GM19395 (cell line): ENCODE data around the gene CCSAP.
"Not testable (repeated sequence)": the region's sequence is repeated elsewhere in the genome, so short reads cannot be mapped to it uniquely, and the experiment has no call there.

ENCODE experiments used
- ATAC-seq: cut with Tn5 transposase; IDR thresholded peaks from one replicate; pipeline ENCODE4 v1.9.1; 2021; ENCODE audit warnings: mild to moderate bottlenecking, moderate library complexity; ENCODE audit not compliant: unreplicated experiment

Gene CCSAP

DNA sequence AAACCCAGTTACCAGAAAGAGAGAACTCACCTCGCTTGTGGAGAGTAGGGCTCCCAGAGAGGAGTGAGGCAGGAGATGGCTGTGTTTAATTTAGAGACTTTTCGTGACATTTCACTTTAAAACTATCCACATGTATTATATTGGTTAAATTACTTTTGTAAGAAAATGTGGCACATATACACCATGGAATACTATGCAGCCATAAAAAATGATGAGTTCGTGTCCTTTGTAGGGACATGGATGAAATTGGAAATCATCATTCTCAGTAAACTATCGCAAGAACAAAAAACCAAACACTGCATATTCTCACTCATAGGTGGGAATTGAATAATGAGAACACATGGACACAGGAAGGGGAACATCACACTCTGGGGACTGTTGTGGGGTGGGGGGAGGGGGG, 51.2 kb downstream of the CCSAP start:
- ATAC-seq = not testable (repeated sequence)

DNA sequence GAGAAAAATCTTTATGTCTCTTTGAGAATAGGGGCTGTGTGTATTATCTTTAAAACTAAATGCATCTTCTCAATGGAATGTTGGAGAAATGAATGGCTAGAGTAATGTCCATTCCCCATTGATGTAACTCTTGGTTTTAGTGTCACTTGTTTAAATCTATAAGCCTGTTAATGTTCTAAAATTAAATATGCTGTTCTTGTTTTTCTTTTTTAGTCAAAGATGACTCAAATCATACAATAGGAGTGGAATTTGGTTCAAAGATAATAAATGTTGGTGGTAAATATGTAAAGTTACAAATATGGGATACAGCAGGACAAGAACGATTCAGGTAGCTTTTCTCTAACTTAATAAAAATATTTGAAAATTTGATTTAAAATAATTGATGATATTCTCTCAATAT, 54.3 kb downstream of the CCSAP start:
- no peak for ATAC-seq

DNA sequence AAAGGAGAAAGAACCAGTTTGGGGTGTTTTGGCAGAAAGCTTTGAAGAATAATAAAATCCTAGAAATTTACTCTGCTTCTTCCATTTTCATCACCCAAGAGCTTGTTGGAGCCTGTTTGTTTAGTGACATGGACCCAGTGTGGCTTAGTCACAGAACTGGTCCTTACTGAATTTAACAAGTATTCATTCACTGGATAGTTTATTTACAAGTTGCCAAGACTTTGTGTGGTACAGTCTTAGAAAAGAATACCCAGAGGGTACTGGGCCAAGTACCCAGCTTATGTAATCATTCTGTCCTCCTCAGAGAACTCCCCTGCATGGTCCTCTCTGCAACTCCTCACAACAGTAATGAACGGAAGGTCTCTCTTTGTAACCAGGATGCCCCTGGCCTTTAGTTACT, 55.6 kb downstream of the CCSAP start:
- no peak for ATAC-seq

DNA sequence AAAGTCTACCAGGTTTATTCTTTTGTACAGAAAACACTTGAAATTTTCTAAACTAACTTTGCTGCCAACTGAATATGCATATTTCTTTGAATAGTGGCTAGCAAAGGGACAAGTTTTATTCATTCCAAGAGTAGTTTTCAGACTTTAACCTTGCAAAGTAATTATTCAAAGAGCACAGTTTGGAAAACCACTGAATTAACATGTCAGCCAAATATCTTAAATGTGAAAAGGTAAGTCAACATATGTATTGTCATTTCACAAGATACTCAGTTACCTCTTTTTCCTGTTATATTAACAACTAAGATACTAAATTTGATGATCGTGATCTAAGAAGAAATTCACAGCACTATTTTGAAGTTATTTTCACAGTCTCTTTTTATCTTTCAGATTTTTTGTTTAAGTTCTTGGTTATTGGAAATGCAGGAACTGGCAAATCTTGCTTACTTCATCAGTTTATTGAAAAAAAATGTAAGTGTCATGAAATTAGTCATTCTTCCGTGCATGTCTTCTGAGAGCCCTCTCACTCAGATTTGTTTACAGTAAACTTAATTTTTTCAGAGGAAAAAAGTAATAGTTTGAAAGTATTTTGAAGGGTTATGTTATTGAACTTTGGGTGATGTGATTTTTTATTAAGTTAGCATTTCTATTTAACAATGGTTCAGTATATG, 56.6 kb downstream of the CCSAP start:
- ATAC-seq = peak; percentile 58

DNA sequence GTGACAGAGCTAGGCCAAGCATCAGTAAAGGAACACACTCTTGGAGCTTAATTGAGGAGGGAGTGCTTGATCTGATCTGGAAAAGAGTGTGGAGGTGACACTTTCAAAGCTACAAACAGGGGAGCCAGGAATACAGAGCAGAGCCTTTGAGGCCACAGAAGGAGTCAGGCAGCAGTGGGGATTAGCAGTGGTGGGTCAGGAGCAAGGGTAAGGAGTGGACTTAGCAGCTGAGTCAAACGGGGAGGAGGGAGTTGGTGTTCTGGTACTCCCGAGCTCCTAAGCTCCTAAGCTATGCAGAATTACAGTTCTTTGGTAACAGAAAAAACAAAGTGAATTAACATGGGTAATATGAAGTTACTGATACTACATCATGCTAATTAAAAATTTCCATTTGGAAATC, 57.4 kb downstream of the CCSAP start:
- ATAC-seq = no peak

DNA sequence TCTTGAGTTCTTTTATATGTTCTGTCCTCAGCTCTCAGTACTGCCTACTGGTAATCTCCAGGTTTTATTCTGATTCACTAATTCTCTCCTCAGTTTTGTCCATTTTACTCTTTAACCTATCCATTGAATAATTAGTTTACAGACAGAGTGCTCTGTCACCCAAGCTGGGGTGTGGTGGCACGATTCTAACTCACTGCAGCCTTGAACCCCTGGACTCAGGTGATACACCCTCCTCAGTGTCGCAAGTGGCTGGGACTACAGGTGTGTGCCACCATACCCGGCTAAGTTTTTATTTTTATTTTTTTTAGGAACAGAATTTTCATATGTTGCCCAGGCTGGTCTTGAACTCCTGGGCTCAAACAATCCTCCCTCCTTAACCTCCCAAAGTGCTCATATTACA, 58.0 kb downstream of the CCSAP start:
- no peak for ATAC-seq

DNA sequence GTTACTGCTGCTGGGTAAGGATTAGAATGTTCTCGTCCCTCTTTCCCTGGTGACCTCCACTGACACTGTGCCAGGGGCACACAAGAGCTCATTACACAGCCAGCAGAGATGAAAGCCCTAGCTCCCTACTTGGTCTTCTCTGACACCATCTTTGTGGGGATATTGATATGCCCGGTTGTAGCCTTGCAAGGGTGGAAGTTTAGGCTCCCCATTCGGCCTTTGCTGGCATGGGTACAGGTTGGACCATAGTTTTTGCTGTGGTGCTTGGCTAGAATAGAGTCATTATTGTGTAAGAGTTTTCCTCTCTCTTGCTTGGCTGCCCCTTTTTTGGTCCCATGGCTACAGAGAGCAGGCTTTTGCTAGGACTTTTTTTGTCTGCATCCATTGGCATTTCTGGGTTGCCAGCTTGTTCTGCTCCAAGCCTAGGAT, 59.6 kb downstream of the CCSAP start:
- no peak for ATAC-seq

DNA sequence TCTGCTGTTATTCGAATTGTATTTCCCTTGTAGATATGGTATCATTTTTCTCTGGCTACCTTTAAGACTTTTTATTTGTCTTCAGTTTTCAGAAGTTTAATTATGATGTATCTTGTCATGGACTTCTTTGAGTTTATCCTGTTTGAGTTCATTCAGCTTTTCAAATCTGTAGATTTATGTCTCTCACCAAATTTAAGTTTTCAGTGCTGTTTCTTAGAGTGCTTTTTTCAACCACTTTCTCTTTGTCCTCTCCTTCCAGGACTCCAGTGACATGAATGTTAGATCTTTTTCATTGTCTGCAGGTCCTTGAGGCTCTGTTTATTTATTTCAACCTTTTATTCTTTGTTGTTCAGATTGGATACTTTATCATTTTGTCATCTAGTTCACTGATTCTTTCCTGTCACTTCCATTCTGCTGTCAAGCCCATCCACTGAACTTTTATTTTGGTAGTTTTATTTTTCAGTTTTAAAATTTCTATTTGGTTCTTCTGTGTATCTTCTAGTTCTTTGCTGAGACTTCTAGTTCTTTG, 60.5 kb downstream of the CCSAP start:
- no peak for ATAC-seq

DNA sequence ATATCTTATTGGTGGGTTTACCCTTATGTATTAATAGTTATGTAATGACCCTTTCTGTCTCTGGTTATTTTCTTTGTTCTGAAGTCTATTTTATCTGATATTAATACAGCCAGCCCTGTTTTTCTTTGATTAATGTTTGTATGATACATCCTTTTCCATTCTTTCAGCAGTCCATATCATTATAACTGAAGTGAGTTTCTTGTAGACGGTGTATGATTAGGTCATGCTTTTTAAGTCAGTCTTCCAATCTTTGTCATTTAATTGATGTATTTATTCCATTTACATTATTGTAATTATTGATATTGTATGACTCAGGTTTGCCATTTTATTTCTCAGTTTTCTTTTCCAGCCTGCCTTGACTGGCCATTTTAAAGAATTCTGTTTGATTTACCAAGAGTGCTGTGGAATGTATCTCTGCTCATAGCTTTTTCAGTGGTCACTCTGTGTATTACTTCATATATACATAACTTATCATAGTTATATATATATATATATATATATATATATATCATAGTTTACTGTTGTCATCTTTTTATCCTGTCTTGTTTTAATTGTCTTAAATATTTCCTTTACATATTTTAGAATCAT, 61.4 kb downstream of the CCSAP start:
- ATAC-seq = no peak

DNA sequence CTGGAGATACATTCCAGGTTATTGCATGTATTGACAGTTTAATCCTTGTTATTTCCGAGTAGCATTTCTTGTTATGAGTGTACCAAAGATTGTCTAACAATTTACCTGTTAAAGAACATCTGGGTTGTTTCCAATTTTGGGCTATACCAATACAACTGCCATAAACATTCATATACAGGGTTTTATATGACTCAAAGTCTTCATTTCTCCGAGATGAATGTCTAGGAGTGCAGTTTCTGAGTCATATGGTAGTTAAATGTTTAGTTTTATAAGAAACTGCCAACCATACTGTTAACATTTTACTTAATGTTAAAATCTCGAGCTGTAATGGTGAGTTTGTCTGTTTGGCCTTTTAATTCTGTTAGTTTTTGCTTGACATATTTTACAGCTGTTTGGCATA, 61.9 kb downstream of the CCSAP start:
- ATAC-seq = no peak

DNA sequence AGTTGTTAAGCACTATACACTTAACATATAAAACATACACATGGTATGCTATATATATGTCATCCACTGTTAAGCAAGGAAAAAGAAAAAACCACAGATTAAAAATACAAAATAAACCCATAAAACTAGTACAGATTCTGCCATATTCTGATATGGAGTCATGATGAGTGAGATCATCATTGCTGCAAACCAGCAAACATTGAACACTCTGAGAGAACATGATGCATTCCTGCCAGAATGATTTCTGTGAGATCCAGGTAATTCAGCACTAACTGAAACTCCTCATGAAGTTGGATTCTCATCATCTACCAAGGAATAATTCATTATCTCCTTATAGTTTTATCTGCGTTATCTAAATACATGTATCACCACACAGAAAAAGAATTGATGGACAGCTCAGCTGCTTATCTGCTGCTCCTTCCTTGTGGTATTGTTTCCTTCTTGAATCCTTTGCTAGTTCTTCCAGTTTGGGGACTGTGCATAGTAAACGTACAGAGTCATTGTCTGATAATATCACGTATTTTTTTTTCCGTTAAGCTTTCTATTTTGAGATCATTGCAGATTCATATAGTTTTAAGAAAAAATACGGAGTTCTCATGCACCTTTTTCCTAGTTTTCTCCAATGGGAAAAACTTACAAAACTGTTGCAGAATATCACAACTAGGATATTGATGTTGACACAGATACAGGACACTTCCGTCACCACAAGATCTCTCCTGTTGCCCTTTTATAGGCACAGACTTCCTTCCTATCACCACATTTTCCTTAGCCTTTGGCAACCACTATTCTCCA, 62.6 kb downstream of the CCSAP start:
- no peak for ATAC-seq

DNA sequence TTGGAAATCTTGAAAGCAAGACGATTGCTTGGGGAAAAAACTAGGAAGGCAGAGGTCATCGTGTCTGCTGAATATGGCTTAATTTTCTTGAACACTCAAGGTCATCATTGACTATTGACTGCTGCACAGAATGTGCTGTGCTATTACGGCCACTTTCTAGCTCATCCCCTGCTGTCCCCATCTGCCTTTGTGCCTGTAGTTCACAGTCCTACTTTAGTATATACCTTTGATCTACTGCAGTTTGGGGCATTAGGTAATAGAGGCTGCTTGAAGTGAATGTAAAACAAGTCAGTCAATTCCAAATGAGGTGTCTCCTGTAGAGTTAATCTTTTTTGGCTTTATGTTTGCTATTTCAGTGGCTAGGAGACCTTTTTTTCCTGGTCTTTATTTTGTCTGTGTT, 63.6 kb downstream of the CCSAP start:
- ATAC-seq = no peak

DNA sequence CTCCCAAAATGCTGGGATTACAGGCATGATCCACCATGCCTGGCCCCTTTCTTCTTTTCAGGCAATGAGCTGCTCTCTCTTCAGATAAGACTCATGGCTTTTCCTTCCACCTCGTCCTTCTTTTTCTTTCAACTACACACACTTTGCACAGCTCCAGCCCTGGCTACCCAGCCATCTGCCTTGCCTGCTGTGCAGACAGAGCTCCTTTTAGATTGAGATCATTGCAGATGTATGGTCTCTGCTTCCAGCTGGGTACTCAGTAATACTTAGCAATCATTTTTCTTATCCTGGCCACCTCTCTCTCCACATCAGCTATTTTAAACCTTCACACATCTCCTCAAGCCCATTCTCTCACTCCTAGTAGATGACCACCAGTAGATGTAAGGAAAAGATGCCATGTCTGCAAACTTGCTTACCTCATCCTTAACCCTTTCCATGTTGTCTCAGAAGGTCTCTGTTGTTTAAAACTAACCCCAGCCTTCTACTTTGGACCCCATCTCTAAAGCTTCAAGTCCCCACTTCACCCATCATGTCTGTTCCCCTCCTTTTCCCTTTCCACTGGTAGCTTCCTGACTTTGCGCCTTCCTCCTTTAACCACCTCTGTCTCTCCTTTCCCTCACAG, 64.6 kb downstream of the CCSAP start:
- ATAC-seq = no peak

DNA sequence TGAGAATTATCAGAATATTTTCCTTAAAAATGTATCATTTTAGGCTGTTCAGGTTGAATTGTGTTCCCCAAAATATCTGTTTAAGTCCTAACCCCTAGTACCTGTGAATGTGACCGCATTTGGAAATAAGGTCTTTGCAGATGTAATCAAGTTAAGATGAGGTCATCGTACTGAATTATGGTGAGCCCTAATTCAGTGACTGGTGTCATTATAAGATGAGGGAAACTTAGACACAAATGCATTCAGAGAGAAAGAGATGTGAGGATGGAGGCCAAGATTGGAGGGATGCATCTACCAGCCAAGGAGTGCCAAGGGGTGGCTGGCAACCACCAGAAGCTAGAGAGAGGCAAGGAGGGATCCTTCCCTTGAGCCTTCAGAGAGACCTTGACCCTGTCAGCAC, 67.8 kb downstream of the CCSAP start:
- ATAC-seq = no peak

DNA sequence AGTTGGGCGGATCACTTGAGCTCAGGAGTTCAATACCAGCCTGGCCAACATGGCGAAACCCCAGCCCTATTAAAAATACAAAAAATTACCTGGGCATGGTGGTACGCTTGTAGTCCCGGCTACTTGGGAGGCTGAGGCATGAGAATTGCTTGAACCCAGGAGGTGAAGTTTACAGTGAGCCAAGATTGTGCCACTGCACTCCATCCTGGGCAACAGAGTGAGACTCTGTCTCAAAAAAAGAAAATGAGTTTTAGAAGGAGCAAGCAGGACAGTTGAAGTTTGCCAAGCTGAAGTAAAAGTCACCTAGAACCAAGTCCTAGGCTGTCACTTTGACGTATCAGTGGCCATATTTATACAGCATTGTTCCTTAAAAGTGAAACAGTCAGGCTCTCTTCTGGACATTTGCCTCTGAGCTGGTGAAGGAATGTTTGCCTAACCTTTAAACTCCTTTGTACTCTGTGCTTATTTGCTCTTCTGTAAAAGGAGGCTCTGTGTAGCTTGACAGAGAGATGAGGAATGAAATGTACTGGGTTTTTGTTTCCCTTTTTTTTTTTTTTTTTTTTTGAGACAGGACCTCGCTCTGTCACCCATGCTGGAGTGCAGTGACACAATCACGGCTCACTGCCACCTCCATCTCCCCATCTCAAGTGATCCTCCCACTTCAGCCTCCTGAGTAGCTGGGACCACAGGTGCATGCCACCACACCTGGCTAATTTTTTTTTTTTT, 69.2 kb downstream of the CCSAP start:
- no peak for ATAC-seq

DNA sequence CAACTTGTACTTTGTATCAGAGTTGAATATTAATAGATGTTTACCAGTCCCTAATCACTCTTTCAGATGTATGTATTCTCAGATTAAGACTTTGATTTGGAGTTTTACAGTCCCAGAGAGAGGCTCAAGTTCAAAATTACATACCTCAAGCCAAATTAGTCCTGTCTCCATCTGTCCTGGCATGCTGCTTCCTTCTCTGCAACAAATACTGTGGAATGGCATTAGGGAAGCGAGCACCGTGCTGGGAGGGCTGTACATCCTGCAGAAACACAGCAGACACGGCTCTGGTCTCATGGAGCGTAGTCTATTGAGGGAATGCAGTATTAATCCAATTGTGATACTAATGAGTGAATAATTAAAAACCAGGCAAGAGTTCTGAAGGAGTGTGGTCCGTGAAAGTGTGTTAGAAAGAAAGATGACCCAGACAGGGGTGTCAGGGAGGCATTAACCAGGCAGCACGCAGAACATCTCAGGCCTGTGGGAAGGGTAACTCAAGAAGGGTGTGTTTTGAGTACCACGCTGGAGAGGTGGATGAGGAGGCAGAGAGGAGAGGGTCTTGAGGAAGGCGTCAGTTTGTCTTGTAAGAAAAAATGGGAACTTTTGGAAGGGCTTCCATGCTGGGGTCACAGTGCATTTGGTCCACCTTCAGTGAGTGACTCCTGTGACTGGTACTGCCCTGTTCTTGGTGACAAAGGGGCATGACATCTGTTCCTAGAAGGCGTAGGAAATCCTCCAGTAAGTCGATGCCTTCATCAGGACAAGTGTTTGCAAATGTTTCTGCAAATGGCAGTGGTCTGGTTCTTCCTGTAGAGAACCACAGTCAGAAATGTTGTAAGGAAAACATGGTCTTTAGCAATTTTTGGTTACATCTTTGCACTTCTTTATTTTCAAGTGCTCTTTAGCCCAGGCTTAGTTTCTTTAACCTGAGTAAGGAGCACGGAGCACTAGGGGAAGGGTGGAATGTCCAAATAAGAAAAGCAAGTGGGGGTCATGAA, 70.4 kb downstream of the CCSAP start:
- ATAC-seq = no peak

DNA sequence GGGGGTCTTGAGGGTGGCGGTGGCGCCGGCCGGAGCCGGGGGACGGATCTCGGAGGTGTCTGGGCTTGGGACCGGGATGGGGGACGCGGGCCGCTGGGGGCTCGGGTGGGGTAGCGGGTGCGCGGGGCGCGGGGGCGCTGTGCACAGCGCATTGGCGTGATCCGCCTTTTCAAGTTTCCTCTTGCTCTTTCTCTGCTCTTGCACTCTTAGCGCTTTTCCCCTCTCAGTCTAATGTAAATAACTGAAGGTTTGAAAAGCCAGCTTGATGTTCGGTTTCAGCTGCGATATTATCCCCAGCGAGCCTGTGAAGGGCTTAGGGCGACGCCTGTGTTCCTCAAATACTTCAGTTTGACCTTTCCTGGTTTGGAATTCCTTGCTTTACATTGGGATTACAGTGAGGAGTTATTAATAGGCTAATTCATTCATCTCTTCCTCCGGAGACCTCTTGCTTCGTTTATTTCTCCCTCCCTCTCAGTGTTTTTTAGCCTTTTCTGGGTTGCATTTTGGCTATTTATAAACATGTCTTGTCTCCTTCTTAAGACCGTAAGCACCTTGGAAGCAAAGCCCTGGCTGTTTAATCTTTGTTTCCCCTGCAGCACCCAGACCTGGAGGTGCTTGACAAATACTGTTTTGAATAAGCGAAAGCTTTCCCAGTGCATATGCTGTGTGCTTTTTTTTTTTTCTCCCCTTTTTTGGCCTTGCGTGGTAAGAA, 71.2 kb downstream of the CCSAP start:
- peak; percentile 71 for ATAC-seq
